HepG2 (cell line): ENCODE results near the gene WNT5B. TPM values are rescaled to one million over a fixed set of nuclear protein-coding genes. Genes with fewer than 3 reads are reported as not detected.

Experiments
- HOXA9 ChIP-seq: sonication (generic); formaldehyde crosslinking; IDR thresholded peaks from 2 replicates; pipeline ENCODE4 v1.8.1; 2022; ENCODE audit warnings: missing genetic modification reagents, mild to moderate bottlenecking, moderate library complexity, borderline replicate concordance
- MXI1 ChIP-seq: IDR thresholded peaks from 3 replicates; pipeline ENCODE4 v1.6.1; 2012; ENCODE audit warnings: low read depth, low read length, inconsistent platforms, borderline replicate concordance
- REST ChIP-seq, 2 experiments: IDR thresholded peaks; 2 replicates each; pipeline ENCODE4 v1.6.1; 2011 to 2012; ENCODE audit warnings: low read length in 2 of 2, borderline replicate concordance in 1 of 2, low read depth in 1 of 2, mild to moderate bottlenecking in 1 of 2, moderate library complexity in 1 of 2
- SALL2 ChIP-seq: sonication (generic); formaldehyde crosslinking; IDR thresholded peaks from 2 replicates; pipeline ENCODE4 v1.8.1; 2023; ENCODE audit warnings: mild to moderate bottlenecking, missing genetic modification reagents, inconsistent platforms
- SP5 ChIP-seq: IDR thresholded peaks from 2 replicates; pipeline ENCODE4 v1.6.1; 2016; ENCODE audit warnings: low read depth, borderline replicate concordance
- TBX3 ChIP-seq: fragments of 450-650 bp; IDR thresholded peaks from 2 replicates; pipeline ENCODE4 v1.6.1; 2017; ENCODE audit warnings: antibody characterized with exemption, mild to moderate bottlenecking, inconsistent platforms, borderline replicate concordance
- TEAD3 ChIP-seq: optimal IDR thresholded peaks from 2 replicates; pipeline ENCODE3; 2016; ENCODE audit warnings: borderline replicate concordance
- ZNF136 ChIP-seq: sonication (generic); formaldehyde crosslinking; IDR thresholded peaks from 2 replicates; pipeline ENCODE4 v1.8.1; 2022; ENCODE audit warnings: low read depth, mild to moderate bottlenecking, moderate library complexity, missing genetic modification reagents
- ZNF281 ChIP-seq: sonication (generic); formaldehyde crosslinking; IDR thresholded peaks from 2 replicates; pipeline ENCODE4 v1.4.0; 2020; ENCODE audit warnings: missing genetic modification reagents, borderline replicate concordance
- ZNF430 ChIP-seq: sonication (generic); formaldehyde crosslinking; IDR thresholded peaks from 2 replicates; pipeline ENCODE4 v1.9.0; 2021; ENCODE audit warnings: mild to moderate bottlenecking, missing genetic modification reagents
- ZNF512 ChIP-seq: sonication (generic); formaldehyde crosslinking; IDR thresholded peaks from 2 replicates; pipeline ENCODE4 v1.4.0; 2020; ENCODE audit warnings: mild to moderate bottlenecking, missing genetic modification reagents
- ZNF773 ChIP-seq: sonication (generic); formaldehyde crosslinking; IDR thresholded peaks from 2 replicates; pipeline ENCODE4 v1.4.0; 2020; ENCODE audit warnings: missing genetic modification reagents, borderline replicate concordance
- ZSCAN30 ChIP-seq: sonication (generic); formaldehyde crosslinking; IDR thresholded peaks from 2 replicates; pipeline ENCODE4 v1.5.0; 2020; ENCODE audit warnings: mild to moderate bottlenecking, missing genetic modification reagents
- polyA plus RNA-seq, 8 experiments: library from polyadenylated mRNA; depleted of rRNA in 3 of 8; stranded (reverse) in 7 of 8; unstranded in 1 of 8; fragments of >200 nt; fragmentation: Illumina TruSeq in 4 of 8; extraction: Trizol in 4 of 8; gene quantifications; 2 replicates each; pipeline versions ENCODE4 v1.2.1 to v1.2.3, GENCODE V29; 2011 to 2016; ENCODE audit warnings: low read depth in 4 of 8, missing spikeins in 1 of 8, mixed read lengths in 1 of 8; ENCODE audit not compliant: insufficient read depth in 1 of 8
- total RNA-seq, 5 experiments: library from RNA; depleted of rRNA; stranded (reverse); fragments of >200 nt; fragmentation: Illumina TruSeq; extraction: Trizol; gene quantifications; 2 replicates each; pipeline ENCODE4 v1.2.3, GENCODE V29; 2016; ENCODE audit warnings: low read depth in 1 of 5

The WNT5B gene
- total and polyA plus RNA-seq, 2 of the 13 experiments (the other 11 are each of a cell fraction or from before 2014, with no cell fraction given): 0.04 TPM; not detected in 1

GRCh38 chr12:1661553-1662335, 32.7 kb downstream of the WNT5B start (continued):
- TF ChIP-seq REST (IDR thresholded peaks at IDR 0.05; ENCODE audit: borderline replicate concordance in 1 of 2, low read depth in 1 of 2, low read length in 2 of 2) (peak in 1 of 2 experiments; percentile 69; a peak in 1 of 4 replicates), TBX3 (no peak), ZSCAN30 (CRISPR knock-in tag) (no peak), SALL2 (no peak), SP5 (CRISPR knock-in tag) (peak; percentile 51; the same call in 1 of the 2 replicates), ZNF136 (CRISPR knock-in tag) (no peak), ZNF430 (CRISPR knock-in tag) (peak; percentile 53; the same call in 1 of the 2 replicates), ZNF281 (CRISPR knock-in tag) (peak; percentile 90), ZNF512 (CRISPR knock-in tag) (no peak), HOXA9 (CRISPR knock-in tag) (0 out of 2 replicates have a peak, but pooled peaks have one; percentile 49), TEAD3 (CRISPR knock-in tag) (peak; percentile 59), MXI1 (peak; percentile 90), ZNF773 (CRISPR knock-in tag) (0 out of 2 replicates have a peak, but pooled peaks have one; percentile 19)
